HG02981 (cell line): ENCODE measurements around the gene FMN1.

ENCODE experiments used
- ATAC-seq: cut with Tn5 transposase; IDR thresholded peaks from one replicate; pipeline ENCODE4 v1.9.1; 2021; ENCODE audit warnings: mild to moderate bottlenecking, moderate library complexity; ENCODE audit not compliant: unreplicated experiment

FMN1 gene

GRCh38 chr15:32901995-32902394, 292.5 kb downstream of the FMN1 start:
- no peak for ATAC-seq

GRCh38 chr15:32901192-32901591, 293.3 kb downstream of the FMN1 start:
- ATAC-seq, result no peak

GRCh38 chr15:32899126-32899596, 295.4 kb downstream of the FMN1 start:
- ATAC-seq, result no peak

- ATAC-seq, result no peak
These were observed 296.1 kb downstream of the FMN1 start for GRCh38 chr15:32898414-32898813.

GRCh38 chr15:32893421-32893820, 301.1 kb downstream of the FMN1 start:
- ATAC-seq, result no peak

- ATAC-seq, result no peak
These were observed 305.3 kb downstream of the FMN1 start for GRCh38 chr15:32889214-32889613.

GRCh38 chr15:32888221-32888761, 306.2 kb downstream of the FMN1 start:
- no peak for ATAC-seq

- ATAC-seq, result no peak
These were observed 307.4 kb downstream of the FMN1 start for GRCh38 chr15:32887090-32887489.

GRCh38 chr15:32886459-32886858, 308.1 kb downstream of the FMN1 start:
- ATAC-seq, result no peak

GRCh38 chr15:32885713-32886112, 308.8 kb downstream of the FMN1 start:
- ATAC-seq, result no peak

- no peak for ATAC-seq
These were observed 310.4 kb downstream of the FMN1 start for GRCh38 chr15:32884146-32884545.

GRCh38 chr15:32882955-32883354, 311.6 kb downstream of the FMN1 start:
- ATAC-seq, result no peak

- ATAC-seq, result no peak
These were observed 313.0 kb downstream of the FMN1 start for GRCh38 chr15:32881528-32881927.

- no peak for ATAC-seq
These were observed 313.9 kb downstream of the FMN1 start for GRCh38 chr15:32880642-32881041.

GRCh38 chr15:32879980-32880379, 314.5 kb downstream of the FMN1 start:
- ATAC-seq, result no peak

GRCh38 chr15:32878869-32879805, 315.4 kb downstream of the FMN1 start:
- ATAC-seq, result no peak

GRCh38 chr15:32878342-32878741, 316.2 kb downstream of the FMN1 start:
- no peak for ATAC-seq

- ATAC-seq, result no peak
These were observed 317.1 kb downstream of the FMN1 start for GRCh38 chr15:32877252-32878019.

GRCh38 chr15:32873284-32874114, 321.0 kb downstream of the FMN1 start:
- ATAC-seq, result no peak

- no peak for ATAC-seq
These were observed 321.8 kb downstream of the FMN1 start for GRCh38 chr15:32872621-32873283.
